ENCODE data around the gene PDZRN3.

The PDZRN3 gene

GRCh38 chr3:73409138-73409763 lies 215.5 kb downstream of the PDZRN3 start:
- DNase-seq, result no peak

GRCh38 chr3:73408634-73409033 lies 216.1 kb downstream of the PDZRN3 start:
- DNase-seq, result no peak

- no peak for DNase-seq
These were observed 217.2 kb downstream of the PDZRN3 start for GRCh38 chr3:73407577-73407976.

DNA sequence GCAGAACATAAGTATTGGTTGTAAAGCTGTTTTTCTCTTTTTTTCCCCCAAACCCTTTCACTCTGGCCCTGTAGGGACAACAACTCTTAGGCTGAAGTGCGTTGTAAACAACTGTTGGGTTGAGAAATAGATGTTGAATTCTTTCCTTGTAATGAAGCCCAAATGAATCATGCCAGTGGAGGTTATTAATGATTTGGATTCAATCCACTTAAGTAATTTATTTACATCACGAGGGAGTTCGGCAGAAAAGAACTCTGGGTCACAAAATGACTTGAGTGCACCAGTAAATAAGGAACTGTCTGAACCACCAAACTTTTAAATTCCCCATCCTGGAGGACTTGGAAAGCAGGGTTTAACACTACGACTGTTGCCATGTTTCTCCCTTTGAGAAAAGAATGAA lies 218.9 kb downstream of the PDZRN3 start:
- no peak for DNase-seq

DNA sequence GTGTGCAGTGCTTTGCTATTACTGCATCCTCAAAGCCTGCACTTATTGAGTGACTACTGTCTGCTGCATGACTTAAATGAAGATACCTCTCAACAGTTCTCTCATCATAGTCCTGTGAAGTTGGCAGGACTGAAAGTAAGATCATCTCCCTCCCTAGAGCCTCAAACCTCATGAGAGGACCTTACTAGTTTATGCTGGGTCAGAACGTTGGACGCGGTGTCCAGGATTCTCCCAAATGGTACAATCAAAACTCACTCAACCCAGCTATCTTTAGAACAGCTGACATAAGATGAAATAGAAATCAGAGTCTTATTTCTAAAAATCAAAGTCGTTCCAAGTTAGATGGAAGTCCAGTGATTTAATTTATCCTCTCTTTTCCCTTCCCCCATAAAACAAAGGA lies 219.7 kb downstream of the PDZRN3 start:
- DNase-seq, result no peak

DNA sequence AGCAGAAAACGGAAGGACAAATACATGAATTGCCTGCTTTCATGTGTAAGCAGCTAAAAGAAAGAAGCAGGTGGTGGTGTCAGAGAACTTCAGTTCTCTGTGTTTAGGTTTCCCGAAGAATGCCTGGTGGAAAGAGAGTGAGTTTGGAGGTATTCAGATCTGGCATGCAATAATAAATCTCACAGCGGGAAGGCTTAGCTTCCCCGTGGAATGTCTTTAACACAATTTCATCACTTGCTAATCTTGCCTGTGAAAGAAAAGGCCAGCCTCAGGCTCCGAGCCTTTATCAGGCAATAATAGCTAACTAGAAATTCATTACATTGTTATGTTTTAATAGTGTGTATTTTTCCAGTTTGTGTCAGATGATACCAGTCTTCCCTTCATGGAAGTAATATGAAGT lies 220.3 kb downstream of the PDZRN3 start:
- DNase-seq, result no peak

DNA sequence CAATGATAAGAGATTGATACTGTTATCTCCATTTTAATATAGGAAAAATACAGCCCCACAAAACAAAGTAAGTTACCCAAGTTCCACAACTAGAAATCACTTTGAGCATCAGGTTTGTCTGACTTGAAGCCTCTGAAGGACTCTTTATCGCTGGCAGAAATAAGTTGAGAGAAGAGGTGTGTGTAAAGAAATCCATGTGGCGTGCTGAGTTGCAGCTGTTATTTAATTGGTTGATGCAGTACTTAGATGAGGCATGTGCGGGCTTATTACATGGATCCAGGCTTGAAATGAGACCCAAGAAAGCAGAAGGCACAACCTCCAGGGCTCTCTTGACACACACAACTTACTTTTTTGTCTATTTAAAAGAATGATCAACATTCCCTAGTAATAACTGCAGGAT lies 221.3 kb downstream of the PDZRN3 start:
- no peak for DNase-seq

GRCh38 chr3:73401616-73402279 lies 223.0 kb downstream of the PDZRN3 start:
- DNase-seq, result no peak

- DNase-seq, result no peak
These were observed 223.7 kb downstream of the PDZRN3 start for GRCh38 chr3:73401059-73401458.

DNA sequence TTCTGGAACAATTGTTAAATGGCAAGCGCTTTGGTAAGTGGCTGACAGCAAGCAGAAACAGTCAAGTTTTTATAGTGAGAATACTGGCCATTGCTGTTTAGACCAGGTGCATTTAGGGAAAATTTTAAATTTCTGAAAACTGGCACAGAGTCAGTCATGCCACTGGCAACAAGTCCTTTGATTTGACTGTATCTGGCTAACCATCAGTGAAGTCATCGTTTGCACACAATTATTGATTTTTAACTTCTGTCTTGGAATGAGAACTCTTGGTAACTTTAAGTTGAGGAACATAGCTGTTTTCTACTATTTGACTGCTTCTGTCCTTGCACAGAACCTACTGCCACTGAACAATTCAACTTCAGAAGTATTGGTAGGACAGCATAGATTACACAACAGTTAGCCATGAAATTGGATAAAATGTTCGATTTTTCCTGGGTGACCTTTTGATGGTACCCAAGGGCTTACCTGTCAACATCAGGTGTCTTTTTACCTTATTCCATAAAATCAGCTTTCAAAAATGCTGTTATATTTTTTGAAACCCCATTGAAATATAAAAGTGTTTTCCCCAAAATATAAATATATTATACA lies 225.0 kb downstream of the PDZRN3 start:
- no peak for DNase-seq

DNA sequence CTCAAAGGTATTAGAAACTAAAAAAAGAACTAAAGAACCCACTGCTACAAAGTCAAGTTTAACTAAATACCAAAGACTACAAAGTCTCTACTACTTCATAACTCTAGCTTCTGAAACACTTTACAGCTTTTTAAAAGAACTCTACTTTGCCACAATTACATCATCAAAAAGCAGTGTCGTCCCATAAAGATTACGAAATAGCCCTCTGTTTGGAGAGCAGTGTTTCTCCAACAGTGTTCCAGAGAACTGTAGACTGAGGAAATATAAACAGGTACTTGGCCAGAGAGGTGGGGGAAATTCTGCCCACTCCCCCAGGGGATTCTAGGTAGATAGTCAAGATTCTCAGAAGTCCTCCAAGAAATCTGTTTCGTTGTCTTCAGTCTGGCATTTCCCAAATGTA lies 225.6 kb downstream of the PDZRN3 start:
- DNase-seq, result no peak

GRCh38 chr3:73398084-73398483 lies 226.7 kb downstream of the PDZRN3 start:
- DNase-seq, result no peak

- DNase-seq, result no peak
These were observed 230.5 kb downstream of the PDZRN3 start for GRCh38 chr3:73394240-73394639.

DNA sequence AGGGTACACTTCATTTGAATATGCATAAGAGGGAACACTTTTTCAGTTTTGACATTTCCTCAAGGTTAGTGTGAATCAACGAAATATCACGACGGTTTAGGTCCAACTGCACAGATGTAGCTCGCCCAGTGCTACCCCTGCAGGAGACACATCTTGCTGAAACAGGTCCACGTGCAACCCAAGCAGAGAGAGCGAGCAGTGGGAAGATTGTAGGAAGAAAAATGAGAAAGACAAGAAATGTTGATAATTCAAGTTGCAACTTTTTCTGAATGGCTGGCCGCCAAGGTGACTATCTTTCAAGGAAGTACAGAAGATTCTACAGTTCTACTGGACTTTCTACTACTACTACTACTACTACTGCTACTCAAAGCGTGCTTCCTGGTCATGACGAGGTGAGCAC lies 231.7 kb downstream of the PDZRN3 start:
- DNase-seq, result no peak

GRCh38 chr3:73391984-73392383 lies 232.8 kb downstream of the PDZRN3 start:
- DNase-seq, result no peak

DNA sequence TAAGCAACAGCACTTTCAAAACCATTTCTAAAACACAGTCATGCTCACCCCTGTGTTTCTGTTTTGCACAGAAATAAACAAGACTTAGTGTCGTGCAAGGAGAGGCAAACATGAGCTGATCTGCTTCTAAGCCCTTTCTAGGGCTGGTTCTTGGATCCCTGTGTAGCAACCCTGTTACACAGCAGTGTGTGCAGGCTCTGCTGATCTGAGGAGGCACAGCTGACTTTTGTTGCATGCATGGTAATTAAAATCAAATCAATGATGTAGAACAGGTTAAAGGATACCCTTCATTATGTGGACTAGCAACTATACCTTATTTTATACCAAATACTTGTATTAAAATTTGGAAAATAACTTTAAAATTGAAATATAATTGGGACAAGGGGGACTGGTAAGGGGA lies 234.8 kb downstream of the PDZRN3 start:
- DNase-seq, result no peak

DNA sequence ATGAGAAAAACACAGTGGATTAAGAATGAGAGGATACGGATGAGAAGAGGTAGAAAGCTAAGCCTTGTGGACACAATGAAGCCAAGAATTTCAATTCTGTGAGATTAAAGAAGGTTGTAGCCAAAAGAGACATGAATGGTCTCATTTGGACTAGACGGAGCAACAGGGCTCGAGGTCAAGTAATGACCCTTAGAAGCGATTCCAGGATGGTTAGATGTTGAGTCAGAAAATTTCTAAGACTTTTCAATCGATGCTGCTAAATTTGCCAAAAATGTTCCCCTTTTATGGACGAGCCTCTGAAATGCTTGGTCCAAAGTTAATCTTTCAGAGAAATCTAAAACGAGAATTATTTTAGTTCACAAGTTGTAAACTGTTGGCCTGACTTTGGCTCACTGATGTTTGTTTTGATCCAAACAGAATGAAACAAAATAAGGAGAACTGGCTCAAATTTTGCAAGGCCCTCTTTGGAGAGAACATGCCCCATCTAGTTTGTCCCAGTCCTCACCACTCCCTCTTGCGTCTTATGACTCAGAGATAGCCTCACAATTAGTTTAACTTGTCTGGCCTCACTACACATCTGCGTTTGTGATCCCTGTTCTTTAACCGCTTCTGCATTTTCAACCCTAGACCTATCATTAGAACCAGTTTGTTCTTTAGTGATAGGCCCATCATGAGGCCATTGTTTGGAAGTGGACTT lies 235.5 kb downstream of the PDZRN3 start:
- DNase-seq, result no peak

DNA sequence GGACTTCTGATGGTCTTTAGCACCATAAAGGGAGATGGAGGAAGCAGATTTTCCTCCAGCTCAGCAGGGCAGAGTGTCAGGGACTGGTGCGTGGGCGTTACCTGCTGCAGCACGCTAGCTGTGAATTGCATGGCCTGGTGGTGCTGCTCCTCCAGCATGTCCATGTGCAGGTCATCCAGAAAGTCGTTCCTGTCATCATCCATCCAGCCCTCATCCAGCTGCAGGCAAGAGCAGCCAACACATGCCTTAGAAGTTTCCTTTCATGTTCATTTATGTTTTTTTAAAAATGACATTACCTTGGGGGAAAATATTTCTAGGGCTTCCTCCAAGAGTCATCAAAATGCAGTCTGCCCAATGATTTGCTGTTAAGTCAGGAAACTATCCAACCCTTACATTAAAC lies 239.2 kb downstream of the PDZRN3 start:
- DNase-seq, result no peak

- no peak for DNase-seq
These were observed 240.4 kb downstream of the PDZRN3 start for GRCh38 chr3:73384091-73384906.

DNA sequence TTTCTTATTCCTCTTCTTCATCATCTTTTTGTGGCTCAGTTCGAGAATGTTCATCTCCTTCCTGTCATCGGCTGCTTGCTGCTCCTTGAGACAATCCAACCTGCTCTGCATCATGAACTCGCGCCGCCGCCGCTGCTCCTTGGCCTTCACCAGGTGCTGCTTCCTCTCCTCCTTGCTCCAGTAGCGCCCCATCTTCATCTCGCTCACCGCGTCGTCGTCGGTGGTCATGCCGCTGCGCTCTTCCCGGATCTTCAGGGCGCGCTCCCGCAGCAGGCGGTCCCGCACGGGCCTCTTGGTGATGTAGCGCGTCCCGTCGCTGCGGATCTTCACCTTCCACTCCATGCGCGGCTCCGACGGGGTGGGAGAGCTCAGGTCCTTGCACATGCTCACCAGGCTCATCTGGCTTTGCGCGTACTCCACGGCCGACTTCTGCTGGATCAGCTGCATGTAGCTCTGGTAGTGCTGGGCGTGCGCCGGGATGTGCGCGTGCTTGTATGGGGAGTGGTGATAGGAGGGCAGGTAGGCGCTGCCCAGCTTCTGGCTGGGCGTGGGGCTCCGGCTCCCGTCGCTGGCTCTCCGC lies 241.2 kb downstream of the PDZRN3 start:
- no peak for DNase-seq

GRCh38 chr3:73381551-73381950 lies 243.2 kb downstream of the PDZRN3 start:
- DNase-seq, result no peak

DNA sequence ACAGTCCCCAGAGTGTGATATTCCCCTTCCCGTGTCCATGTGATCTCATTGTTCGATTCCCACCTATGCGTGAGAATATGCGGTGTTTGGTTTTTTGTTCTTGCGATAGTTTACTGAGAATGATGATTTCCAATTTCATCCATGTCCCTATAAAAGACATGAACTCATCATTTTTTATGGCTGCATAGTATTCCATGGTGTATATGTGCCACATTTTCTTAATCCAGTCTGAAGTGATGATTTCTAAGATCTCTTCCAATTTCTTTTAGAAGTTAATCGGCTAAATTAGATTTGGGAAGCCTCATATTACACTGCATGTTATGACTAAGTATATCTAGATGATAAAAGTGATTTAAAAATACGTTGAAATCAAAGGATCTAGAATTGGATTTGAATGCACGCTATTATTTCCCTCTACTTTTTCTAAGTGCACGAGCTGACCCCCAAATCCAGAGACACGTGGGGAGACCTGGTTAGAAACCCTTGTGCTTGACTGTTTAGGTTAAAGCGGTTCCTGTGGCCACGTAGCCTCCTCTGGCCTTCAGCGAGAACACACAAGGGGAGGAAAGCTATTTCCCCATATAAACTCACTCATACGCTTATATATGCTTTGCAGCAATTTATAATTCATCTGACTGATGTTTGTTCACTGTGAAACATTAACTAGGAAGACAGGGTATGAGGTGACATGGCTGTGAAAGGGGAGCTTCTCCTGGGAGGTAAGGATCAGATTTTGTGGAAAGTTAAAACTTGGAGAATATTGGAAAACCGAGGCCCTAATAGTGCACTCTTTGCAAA lies 243.8 kb downstream of the PDZRN3 start:
- DNase-seq, result no peak
